HuH-7 (cell line): ENCODE results near the gene COL8A1.

Experiments used
- DNase-seq: peaks from one replicate; pipeline ENCODE4 v3.0.0; 2011; ENCODE audit warnings: low spot score

COL8A1 gene

DNA sequence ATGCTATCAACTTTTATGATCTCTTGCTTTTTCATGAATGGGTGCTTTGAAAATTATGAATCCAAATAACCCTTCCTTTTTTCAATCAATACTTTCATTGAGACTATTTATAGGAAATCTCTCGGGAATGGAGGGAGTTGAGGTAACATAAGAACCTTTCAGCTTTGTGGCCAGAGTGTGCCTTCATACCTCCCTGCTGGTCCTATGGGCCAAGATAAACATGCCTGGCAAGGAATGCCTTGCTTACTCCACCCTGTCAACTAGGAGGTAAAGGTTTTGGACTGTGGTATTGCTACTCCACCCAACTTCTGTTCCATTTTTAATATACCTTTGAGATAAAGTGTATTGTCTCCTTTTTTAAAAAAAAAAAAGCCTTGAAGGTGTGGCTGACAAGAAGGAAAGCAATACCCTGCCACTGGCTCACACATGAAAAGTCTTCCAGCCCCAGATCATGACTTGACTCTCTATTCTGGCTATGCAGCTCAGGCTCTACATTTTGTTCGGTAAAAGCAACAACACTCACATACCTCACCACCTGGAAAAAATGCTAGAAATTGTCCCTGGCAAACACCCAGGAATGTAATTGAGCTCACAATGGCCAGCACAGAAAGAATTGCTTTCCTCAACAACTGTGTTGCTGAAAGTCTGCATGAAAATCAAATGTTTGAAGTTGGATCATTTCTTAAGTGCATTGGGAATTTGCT, 35.8 kb downstream of the COL8A1 start:
- no peak for DNase-seq

DNA sequence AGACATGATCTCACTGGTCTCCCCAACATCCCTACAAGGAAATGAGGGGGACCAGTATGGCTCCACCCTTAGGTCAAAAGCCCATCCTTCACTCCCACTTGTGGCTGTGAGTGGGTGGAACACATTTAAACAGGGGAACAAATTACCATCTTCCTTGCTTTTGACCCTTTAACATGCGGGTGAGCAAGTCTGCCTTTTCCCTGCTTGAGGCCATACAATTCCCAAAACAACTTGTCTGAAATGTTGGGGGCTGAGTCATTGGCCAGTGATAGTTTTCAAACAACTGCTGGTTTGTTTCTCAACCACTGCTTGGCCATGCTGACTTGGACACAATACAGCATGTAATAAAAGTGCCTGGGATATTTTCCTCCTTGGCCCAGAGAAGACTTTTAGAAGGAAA, 39.6 kb downstream of the COL8A1 start:
- no peak for DNase-seq

DNA sequence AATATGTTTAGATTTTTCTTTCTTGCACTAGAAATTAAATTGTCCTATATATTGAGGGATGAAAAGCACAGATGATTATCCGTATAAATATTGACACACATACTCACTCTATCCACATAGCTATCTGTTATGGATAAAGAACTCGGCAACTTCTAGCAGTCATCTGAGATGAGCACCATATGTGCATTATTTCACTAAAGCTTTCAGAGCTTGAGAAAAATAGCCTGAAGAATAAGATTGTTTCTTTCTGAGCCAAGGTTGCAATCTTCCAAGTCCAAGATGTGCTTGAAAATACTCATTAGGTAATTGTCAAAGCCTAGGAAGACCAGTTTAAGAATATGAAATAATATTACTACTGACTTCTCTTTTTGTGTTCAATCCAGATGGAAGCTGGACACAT, 40.5 kb downstream of the COL8A1 start:
- DNase-seq: no peak

DNA sequence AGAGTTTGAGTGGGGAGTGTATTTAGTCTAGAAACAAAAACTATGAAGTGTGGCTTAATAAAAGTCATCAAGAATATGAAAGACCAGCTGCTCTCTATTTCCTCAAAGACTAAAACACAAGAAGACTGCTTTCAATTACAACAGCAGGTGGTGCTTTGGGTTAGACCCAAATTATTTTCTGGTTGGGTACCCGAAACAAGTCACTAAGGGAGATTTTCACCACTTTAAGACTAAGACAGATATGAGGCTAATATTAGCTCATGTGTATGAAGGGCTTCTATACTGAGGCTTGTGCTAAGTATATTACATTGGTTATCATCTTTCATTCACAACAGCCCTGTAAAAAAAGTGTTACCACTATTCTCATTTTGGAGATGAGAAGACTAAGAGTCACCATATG, 43.1 kb downstream of the COL8A1 start:
- no peak for DNase-seq

DNA sequence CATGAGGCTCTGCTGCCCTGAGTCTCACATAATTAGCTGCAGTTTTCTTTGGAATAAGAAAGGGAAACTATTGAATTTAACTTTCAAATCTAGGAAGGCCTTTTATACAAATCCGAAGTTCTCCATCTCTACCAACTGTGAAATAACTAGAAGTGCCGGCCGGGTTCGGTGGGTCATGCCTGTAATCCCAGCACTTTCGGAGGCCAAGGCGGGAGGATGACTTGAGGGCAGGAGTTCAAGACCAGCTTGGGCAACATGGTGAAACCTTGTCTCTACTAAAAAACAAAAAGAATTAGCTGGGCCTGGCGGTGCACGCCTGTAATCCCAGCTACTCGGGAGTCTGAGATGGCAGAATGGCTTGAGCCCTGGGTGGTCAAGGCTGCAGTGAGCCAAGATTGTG, 43.6 kb downstream of the COL8A1 start:
- no peak for DNase-seq

DNA sequence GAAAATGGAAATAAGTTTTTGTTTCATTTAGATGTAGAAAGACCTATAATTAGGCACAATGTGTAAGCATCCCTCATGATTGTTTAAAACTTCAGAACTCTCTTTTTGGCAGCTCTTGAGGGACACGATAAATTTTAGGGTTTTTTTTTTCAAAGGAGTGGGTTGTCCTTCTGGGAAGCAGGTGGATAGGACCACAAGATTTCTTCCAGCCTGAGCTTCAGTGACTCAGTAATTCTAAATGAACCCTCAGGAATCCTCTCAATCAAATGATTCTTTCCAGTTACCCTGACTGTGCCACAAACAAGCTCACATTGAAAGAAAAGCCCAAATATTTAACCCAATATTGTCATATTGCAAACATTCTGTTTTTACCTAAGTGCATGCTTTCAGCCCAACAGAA, 45.1 kb downstream of the COL8A1 start:
- no peak for DNase-seq

DNA sequence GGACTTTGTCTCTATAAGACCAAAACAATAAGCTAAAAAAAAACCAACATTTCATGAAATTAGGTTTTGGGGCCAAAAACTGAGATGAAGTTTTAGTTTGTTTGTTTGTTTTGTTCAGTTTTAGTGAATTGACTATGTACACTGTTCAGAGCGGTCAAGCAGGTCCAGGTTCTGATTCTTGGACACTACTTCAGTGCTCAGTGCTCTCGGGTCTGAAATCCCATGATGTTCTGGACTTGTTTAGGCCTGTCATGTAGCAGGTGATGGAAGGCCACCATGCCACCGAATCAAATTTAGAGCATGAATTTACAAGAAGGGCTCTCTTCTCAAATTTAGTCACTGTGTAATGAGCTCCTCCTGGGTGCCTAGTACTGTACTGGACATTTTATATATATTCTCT, 45.5 kb downstream of the COL8A1 start:
- DNase-seq: no peak

DNA sequence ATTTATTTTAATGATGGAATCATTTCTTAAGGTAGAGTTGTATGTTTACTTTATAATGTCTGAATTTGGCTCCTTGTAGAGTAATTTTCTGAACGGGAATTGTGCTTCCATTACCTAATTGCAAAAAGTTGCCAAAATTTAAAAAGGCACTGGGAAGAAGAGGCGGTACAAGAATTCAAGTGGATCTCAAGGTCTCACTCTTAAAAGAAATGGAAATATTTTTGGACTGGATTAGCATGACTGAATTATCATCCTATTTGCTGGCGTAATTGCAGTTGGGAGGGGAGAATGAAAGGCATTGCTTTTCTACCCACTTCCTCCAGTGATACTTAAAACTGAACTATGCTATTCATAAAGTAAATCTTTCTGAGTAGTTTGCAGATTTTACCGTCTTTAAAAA, 46.2 kb downstream of the COL8A1 start:
- no peak for DNase-seq

DNA sequence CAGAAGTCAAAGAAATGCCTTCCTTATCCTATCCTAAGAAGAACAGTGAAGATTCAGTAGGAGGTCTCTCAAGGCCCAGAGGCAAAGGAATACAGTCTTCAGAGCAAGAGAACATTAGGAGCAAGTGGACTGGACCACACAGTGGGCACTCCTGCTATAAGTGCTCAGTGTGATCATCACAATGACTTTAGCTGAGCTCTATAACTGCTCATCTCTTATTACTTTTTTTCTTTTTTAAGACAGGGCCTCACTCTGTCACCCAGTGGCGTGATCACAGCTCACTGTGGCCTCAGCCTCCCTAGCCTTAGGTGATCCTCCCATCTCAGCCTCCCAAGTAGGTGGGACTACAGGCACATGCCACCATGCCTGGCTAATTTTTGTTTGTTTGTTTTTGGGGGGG, 48.1 kb downstream of the COL8A1 start:
- no peak for DNase-seq

DNA sequence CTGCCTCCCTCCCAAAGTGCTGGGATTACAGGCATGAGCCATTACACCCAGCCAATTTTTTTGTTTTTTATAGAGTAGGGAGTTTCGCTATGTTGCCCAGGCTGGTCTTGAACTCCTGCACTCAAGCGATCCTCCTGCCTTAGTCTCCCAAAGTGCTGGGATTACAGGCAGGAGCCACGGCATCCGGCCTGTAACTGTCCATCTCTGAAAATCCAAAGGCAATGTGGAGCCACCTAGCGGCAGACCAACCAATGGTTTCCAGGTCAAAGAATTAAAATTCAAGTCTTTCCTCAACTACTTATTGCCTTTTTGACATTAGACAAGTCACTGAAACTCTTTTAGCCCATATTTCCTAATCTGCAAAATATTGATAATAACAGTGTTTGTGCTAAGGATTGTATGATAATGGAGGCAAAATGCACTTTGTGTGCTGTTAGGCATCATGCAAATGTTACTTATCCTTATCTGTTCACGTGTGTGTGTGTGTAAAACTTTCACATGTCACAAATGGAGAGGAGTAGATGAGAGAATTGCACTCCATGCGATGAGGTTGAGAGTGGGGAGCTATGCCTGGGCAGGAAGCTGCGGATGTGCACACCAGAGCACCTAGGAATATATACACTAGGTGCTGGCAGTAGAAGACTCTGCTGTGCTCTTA, 48.7 kb downstream of the COL8A1 start:
- DNase-seq: peak; percentile 47

DNA sequence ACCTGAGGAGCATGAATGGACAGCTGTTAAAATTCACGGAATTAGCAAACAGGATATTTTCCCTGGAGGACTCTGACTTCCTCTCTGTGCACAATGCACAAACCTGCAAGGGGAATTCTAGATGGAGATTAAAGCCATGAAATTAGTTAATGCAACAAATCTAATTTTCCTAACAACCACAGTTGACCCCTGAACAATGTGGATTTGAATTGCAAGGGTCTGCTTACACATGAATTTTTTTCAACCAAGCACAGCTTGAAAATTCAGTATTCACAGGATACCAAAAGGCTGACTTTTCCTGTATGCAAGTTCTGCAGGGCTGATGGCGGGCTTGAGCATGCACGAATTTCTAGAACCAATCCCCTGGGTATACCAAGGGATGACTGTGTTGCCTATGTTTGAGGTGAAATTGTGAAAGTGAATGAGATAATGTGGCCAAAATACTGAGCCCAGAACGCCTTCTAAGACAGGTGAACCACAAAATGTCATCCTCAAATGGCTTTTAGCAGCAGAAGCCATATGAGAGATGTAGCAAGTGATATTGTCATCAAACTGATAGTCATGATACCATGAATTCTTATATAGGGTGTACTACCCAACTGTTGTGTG, 52.5 kb downstream of the COL8A1 start:
- no peak for DNase-seq

DNA sequence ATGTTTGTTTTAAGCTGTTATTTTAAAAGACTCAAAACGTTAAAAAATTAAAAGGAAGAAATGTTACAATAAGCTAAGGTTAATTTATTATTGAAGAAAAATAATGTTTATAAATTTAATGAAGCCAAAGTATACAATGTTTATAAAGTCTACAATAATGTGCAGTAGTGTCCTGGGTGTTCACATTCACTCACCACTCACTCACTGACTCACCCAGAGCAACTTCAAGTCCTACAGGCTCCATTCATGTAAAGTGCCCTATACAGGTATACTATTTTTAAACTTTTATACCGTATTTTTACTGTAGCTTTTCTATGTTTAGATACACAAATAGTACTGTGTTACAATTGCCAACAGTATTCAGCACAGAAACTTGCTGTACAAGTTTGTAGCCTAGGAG, 55.2 kb downstream of the COL8A1 start:
- no peak for DNase-seq

DNA sequence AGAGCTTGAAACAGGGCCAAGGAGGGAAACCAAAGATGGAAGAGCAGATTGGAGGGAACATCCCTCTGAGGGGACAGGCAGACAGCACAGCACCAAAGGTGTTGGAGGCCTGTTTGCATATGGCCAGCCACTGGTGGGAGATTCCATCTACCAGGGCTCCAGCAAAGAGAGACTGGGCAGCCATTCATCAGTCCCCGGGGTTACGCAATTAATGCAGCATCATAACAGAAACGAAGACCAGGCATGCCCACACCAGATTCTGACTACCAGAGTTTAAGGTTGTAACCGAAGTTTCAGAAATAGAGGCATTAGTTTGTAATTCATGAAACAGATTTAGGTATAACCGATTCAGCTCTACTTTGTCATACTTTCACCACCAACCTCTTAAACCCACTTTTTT, 58.1 kb downstream of the COL8A1 start:
- no peak for DNase-seq

DNA sequence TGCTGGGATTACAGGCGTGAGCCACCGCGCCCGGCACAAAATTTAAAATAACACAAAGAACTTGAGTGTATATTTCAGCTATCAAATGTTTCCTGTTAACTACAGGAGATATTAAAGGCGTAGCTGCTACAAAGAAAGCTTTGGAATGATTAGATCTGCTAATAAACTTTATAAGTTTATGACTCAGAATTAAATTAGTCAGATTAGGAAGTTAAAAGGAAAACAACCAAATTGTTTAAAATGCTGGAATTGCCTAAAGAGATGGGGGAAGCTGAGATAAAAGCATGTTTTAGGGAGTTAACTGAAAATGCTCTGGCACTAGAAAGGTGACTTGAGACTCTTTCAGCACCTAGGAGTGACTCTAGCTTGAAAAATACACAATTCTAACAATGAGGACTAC, 58.9 kb downstream of the COL8A1 start:
- no peak for DNase-seq

DNA sequence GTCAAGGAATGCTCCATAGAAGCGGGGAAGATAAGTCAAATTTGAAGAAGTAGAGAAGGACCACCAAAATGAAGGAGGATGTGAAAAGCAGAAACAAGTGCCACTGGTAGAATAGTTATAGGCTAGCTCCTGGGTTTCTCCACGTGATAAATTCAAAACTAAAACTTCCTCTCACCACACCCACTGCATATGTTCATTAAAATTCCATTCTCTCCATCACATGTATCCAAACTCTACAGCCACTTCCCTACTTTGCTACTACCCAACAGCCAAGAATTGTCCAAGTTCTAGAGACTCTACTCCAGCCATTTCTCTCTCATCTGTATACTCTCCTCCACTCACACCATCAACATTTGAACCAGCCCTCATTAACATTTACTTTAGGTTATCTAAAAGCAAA, 60.5 kb downstream of the COL8A1 start:
- DNase-seq: no peak

DNA sequence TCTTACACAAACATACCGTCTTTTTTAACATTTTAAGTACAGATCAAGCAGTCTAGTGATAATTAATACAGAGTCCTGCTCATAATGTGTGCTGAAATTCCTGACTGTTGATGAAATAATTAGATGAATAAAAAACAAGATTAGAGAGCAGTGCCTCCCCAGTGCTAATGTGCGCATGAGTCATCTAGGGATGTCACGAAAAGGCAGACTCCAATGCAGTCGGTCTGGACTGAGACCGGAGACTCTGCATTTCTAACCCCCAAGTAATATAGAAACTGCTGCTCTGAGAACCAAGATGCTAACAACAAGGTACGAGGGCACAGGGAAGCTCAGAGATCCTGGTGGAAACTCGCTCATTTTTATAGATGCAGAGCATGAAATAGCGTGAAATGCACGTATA, 61.4 kb downstream of the COL8A1 start:
- DNase-seq: no peak

DNA sequence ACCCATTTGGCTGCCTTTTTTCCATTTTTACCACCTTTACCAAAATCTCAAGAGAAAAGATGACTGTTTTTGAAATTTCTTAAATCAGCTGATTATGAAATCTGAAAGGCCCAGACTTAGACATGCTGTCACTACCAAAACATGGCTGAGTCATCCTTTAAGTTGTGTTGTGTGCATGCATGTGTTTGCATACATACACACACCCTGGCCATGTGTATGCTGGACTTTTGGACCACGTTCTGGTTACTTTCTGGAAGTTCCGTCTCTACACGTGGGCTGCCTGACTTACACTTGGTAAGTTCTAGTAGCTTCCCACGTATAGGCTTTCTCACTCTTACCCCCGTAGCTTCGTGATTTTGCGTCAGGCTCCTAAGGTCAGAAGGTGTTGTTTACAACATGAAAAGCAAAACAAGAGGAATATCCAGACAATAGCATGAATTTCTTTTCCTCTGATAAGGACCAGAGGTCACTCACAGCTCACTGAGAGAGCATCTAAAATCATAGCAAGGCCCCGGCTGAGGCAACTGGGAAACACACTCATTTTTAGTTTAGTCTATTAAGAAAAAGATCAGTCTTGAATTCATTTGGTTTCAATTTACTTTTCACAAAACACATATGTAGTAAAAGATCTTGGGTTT, 62.4 kb downstream of the COL8A1 start:
- no peak for DNase-seq

DNA sequence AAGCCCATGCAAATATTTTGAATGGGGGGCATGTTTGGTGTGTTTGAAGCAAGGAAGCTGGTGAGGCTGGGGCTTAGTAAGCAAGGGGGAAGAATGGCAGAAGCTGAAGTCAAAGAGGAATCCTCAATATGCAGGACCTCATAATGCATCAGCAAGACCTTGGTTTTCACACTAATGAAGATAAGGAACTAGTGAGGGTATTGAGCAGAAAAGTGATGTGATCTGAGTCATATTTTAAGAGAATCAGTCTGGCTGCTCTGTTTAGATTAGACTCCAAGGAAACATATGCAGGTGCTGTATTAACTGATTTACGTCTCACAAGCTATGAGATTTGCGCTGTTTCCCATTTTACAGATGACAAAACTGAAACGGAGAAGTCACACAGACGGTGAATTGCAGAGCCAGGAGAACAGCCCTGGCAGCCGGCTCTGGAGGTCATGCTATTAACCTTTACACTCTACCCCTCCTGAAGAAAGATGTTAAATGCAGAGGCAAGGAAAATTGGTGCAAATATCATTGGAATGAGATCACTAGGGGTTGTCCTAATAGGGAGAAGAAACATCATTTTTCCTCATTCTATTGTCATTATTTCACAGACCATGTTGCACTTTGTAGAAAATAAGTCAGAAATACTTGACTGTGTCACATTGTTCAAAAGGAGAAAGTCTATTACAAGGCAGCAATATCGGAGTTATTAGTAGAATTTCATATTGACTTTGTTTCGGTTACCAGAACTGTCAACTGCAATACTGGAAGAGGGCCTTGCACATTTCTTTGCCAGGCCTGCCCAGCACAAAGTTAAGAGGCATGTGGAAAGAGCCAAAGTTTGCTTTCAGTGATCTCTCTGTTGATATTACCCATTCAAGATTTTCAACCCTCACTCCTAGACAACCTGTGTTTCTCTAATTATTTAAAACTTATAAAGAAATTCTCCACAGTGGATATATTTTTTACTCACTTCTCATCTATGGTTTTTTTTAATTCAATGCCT, 64.9 kb downstream of the COL8A1 start:
- no peak for DNase-seq

DNA sequence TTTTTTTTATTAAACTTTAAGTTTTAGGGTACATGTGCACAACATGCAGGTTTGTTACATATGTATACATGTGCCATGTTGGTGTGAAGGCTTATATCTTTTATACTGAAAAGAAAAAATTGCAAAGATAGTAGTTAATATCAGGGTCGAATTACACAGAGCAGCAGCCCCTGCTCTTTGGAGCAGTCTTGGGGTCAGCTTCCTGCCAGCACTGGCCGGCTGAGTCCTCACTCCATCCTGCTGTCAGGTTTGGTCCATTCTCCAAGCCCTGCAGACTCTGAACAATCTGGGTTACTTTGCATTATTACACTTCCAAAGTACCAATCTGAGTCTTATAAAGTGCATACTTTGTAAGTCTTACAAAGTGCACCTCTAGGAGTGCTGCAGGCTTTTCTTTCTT, 66.0 kb downstream of the COL8A1 start:
- DNase-seq: no peak

DNA sequence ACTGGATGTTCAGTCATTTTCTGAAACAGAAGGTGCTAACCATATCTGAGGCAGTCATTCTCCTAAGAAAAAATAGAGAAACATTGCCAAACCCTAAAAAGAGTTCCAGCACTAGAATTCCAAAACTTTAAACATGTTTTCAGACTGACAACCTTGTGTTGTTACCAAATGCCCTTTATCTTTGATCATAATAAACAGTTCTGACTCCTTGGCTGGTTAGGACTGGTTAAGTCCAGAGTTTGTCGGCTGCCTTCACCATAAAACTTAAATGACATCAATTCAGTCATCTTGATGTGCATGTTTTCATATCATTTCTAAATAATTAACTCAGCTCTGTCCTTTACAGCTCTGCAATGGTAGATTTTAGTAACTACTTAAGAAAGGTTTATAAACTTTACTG, 68.0 kb downstream of the COL8A1 start:
- no peak for DNase-seq

DNA sequence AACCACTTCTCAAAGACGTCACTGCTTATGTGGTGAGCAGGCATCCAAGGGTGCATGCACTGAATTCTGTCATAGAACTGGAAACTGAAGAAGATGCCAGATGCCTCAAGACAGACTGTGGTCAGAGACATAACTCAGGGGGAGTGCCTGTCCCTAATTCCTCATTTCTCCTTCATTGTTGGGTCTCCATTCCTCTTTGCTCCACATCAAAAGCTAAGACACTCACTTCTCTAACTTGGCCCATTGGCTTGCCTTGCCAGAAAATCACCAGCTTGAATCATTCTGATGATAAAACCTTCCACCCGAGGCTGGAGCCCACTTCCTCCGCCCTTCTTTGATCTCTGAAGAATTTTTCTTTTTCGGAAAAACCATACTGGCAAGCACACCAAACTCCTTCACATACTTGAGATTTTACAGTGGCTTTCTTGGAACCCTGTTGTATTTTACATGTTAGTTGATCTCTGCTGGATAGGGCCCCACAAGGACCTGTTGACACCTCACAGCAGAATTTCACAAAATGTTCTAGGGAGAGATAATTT, 69.9 kb downstream of the COL8A1 start:
- DNase-seq: no peak

DNA sequence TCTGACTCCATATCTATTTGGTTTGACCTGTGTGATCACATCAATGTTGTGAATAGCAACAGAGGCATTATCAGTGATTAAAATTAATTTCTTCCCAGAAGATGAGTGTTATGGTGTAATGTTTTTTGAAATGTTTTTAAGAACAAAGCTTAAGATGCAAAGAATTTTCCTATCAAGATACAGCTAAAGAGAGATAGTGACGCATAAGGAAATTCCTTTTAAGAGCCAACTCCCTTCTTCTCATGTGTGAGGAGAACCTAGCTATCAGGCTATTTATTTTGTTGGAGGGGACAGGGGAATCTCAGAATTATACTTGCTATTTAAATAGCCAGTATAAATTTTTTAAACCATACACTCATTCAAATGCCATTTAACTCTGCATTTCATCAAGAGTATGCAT, 71.3 kb downstream of the COL8A1 start:
- DNase-seq: no peak
